Activated T-cell treated with anti-CD3 and anti-CD28 coated beads, Interleukin-2, amount 50 U/mL, for 48 hours (primary cell): ENCODE data around the gene PALLD.
A peak's percentile ranks its signal among the peaks of the same experiment; 100 is the strongest.

Experiments
- DNase-seq, 2 experiments: peaks; one replicate each; pipeline ENCODE4 v3.0.0-alpha.2; 2020

The PALLD gene

DNA sequence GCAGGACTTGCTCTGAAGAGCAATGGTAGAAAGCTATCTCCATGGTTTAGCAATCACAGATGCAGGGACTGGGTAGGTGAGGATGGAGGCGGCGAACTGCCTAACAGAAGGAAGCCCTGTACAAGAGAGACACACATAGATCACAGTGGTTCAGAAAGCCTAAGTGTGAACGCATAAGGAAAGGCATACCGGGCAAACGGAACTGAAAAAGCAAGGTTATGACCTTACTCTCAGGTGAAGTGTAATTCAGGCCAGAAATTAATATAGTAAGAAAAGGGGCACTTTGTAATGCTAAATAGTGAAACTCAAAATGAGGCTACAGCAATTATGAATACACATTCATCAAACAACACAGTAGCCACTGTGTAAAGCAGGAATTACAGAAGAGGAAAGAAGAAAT is 126.6 kb downstream of the PALLD start:
- DNase-seq: no peak

DNA sequence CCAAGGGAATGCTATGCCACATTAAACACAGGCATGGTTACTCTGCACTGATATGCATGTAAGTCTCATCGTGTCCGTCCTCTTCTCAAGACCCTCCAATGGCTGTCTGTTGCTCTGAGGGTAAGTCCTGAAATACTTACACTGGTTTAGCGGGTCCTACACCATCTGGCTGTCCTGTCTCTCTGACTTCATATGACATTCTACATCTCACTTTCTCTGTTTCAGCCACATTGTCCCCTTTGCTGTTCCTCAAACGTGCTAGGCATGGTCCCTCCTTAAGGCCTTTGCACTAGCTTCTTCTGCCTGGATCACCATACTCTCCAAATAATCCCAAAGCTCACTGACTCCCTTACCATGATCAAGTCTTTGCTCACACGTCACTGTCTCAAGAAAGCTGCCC is 131.4 kb downstream of the PALLD start:
- no peak for DNase-seq

DNA sequence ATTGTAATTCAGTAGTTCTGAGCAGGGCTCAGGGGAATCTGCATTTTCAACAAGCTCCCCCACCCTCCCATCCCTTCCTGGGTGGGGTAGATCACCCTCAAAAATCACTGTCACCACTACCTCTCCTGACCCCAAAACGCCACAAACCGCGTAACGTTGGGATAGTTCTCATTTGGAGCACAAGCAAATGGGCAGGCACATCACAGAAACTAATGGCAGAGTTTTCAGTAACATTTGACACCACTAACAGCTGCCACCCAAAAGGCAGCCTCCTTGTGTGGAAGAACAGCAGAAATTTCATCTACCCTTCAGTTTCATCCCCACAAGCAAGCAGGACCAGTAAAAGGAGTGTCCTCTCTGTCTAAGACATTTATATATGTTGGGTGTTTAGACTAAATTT is 132.7 kb downstream of the PALLD start:
- no peak for DNase-seq

DNA sequence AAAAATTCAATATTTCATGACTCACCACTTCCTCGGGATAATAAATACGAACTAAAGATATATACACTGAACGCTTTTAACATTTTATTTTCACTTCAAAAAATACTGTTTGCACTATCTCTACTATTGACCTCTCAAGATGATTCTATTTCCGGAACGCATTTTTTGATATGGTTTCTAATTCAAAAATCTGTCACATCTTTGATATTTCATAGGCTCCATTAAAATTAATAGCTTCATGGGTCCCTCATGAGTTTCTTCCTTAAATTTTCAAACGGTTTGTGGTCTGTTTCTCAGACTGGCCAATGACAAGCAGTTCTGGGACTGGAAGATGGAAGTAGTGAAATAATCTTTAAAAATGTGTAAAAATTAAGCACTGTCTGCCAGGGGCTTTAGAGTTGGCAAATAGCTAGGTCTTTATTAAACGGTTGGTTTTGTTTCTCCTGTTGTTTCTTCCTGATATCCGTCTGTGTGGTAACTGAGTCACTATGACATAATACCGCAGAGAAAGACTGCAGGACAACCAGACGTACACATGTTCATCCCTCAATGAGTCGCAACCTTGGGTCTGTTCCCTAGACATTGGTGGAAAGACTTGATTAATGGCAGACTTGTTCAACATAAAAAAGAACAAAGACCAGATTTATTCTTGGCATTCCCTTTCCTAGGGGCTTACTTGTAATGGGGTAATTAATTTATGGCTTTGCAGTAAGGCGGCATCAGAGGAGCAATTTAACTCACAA is 133.8 kb downstream of the PALLD start:
- no peak for DNase-seq

DNA sequence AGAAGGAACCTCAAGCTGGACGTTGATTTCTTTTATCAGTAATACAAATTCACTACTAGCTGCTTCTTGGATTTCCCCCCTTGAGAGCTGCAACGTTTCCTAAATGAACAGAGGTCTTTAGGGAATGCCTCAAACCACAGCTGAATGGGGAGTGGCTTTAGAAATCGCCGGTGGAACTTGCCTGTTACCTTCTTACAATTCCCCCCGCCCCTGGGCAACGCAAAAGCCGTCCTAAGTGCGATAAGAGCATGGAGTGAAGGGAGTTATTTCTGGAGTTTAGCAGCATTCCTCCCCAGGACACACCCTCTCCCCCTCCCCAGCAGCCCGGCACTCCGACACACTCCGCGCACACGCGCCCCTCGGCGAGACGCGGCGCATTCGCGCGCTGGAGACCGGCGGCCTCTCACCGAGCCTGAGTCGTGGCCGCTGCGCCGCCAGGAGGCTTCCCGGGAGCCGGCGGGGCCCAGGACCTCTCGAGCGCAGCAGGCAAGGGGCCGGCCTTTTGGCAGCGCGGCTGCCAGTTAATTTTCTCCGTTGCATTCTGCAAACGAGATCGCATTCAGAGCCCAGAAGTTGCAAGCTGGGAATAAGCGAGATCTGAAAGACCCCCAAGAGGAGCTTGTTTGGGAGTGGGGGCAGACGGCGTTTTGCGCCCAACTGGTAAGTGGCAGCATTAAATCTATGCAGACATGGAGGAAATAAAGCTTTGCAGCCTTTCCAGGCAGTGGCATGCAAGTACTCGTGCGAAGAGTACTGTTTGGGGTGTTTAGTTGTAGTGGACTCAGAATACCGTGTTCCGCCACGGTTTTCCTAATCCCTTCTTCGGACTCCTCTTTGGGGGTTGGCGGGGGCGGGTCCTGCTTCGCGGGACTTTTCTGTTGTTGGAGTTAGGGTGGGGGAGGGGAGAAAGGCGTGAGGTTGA is 134.7 kb downstream of the PALLD start:
- DNase-seq: peak; percentile 36 to 46

DNA sequence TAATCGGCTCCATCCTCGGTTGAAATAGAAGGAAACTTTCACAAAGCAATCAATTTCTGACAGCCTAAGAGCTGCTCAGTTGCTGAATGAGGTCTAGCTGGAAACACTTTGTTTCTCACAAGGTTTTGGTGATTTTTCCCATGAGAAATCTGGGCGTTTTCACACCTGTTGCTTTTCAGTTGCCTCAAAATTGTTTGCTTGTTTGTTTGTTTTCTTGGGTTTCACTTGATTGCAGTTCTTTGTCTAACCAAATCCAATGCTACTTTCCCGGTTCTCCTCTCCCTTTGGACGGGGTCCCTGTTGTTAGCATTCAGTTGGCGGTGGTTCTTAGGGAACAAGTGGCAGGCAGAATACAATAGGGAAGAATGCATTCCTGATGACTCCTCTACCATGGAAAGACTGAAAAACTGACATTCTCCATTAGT is 135.5 kb downstream of the PALLD start:
- DNase-seq: no peak

DNA sequence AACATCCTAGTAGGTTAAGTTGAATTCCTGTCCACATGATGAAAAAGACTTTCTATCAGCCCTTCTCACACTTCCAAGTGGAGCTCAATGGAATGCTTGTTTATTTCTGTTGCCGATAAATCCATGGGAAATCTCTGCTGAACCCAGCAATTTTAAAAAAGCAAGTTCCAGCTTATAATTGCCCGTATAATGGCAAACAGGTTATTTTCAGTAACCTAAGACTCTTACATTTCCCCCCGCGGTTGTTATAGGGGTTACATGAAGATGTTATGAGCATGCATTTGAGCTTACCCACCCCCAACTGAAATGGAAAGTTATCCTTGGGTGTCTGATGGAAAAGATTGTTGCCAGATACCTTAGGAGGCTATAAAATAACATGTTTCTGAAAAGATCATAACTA is 136.2 kb downstream of the PALLD start:
- DNase-seq: no peak

DNA sequence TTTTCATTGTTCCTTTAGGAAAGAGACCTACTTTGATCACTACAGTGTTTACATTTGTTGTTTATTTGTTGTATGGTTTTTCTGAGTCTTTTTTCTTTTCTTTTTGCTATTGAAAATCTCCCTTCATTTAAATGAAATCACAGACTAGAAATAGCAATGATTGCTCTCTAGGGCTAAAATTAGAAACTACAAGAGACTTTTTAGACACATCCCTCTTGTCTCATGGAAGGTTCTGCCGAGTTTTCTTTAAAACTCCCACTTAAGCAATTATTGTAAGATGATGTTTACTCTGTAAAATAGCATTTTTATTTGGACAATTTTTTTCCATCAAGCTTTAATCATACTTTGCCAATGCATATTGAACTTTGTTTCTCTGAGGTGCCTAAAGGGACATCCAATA is 136.6 kb downstream of the PALLD start:
- DNase-seq: no peak

DNA sequence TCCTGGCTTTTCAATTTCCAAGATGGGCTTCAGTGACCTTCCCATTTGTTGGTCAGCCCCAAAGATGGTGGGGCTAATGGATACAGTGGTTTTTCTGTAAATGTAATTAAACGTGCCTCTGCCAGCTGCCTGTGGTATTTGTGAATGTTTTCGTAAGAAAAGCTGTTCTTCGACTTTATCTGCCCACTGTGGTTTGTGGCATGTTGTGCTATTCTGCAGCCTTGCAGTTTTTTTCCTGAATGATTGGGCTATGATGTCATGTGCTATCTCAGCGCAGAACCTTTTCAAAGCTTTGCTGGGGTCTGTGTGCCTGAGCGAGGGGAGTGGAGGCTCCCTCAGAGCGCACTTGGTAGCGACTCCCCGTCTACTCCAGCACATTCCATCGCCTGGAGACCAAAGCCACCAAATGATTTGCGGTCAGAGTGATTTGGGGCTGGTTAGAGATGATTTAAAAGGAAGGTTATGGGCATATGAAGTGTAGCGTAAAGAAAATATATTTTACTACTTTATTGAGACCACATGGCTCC is 137.5 kb downstream of the PALLD start:
- no peak for DNase-seq

DNA sequence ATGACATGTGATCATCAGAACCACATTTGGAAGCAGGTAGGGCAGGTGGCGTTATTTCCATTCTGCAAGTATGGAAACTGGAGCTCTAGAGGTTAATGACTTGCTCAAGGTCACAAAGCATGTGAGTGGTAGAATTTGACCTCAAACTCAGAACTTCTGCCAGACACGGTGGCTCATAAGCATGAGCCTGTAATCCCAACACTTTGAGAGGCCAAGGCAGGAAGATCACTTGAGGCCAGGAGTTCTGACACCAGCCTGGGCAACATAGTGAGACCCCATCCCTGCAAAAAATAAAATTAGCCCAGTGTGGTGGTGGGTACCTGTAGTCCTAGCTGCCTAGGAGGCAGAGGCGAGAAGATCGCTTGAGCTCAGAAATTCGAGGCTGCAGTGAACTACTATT is 139.2 kb downstream of the PALLD start:
- no peak for DNase-seq

DNA sequence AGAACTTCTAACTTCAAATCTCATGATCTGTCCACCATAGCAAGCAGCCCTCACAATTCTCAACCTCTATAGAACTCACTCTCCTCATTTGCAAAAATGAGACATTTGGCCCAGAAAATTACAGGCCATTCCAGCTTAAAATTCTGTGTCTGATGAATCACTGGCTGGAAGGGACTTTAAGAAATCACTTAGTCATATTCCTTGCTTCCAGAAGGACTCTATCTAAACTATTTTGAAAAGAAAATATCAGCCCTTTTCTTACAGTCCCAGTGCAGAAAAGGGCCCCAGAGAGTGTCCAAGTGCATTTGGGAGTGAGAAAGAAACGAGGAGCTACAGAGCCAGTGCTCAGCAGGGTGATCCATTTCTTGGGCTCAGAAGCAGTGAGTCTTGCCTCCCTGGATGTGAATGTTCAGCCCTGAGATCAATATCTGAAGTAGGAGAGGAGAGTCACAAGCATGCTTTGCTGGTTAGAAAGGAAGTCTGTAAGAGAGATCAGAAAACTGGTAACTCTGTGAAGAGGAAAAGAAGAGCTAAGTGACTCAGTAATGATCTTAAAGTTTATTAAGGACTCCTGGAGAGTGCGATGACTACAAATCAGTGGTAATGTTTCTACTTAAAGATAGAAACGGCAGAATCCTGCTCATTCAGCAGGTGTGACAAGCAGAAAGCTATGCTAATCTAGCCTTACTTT is 139.8 kb downstream of the PALLD start:
- no peak for DNase-seq

DNA sequence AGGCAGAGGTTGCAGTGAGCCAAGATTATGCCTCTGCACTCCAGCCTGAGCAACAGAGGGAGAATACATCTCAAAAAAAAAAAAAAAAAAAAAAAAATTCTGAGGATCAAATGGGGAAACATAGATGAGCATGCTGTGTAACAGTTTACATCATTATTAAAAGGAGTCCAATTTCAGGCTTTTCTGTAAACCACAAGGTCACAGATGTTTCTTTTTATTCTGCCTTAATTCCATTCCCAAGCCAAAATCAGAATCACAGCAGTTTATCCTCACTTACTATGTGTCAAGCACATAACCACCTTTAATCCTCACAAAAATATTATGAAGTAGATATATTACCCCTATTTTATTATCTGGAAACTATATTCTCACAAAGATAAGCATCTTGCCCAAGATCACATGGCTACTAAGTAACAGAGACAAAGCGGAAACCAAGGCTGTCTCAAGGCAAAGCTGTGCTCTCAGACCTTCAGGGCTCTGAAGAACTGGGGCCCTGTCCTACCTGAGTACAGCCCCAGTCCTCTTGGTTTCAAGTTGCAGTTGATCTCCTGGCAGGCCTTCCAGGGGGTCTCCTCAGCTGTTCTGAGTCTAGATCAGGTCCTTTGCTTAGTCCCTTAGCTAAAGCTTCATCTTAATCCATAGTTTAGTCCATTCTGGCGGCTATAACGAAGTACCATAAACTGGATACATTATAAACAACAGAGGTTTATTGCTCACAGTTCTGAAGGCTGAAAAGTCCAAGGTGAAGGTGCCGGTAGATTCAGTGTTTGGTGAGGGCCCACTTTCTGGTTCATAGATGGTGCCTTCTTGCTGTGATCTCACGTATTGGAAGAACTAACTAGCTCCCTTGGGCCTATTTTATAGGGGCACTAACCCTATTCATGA is 141.3 kb downstream of the PALLD start:
- DNase-seq: no peak

DNA sequence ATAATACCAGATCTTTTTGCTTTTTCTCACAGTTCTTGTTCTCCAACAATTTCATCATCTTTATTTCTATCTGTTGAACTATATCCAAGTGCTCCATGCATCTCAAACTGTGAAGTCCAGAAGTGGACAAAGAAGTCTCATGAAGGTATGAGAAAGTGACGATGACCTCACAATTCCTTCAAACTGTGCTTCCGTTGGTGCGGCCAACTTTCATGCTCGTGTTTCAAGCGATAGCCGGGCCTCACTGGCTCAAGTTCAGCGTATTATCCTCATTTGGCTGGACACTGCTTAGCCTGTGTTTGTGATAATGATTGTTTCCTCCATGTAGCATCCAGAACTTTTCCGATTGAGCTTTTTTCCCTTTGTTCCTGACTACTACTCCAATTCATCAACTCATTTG is 143.1 kb downstream of the PALLD start:
- DNase-seq: no peak

DNA sequence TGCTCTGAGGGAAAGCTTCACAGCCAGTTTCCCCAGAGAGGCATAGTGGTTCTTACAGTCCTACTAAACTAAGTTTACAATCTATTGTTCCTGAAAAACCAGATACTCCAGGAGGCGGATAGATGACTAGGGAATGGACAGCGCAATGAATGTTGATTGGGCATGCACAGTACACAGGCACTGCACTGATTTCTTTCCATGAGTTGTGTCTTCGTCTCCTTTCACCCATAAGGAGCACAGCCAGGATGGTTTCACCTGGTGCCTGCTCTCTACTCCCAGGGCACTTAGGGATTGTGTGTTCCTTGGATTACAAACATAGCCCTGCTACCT is 144.9 kb downstream of the PALLD start:
- DNase-seq: no peak

DNA sequence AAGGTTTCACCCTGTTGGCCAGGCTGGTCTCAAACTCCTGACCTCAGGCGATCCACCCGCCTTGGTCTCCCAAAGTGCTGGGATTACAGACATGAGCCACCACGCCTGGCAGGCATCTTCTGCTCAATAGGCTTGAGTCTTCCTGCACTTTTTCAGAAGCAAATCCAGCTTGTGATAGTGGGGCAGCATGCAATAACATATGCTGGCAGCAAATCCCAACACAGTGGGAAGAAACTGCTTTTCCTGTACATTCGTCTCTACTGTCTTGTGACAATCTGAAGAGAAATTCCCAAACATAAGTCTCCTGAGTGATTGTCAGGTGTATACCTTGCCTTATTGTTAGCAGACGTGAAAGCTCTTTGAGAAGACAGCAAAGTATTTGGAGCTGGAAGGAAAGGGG is 145.7 kb downstream of the PALLD start:
- no peak for DNase-seq

DNA sequence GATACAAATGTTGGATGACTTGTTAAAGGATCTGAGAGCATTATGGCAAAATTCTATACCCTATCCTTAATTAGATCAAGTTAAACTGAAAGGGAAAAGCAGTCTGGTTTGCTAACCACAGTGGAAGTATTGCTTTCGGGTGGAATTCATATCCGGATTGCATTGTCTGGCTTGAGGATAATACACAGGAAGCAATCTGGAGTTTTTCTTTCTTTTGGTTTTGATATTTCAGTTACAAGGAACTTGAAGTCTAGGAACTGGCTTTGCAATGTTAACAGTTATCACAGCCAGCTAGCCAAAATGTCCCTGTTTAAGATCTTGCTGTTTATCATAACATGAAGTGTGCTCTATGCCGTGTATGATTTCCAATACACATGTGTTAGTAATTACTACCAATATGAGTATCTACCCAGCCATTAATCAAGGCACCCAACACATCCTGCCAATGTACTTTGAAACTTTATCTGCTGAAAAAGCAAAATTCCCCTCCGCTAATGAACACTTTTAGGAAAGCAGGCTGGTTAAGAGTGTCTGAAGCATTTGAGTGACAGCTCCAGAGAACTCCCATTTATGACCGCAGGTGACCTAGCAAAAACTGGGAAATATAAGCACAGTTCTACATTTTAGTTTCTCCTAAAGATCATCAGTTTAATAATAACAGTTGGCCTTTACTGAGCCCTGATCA is 146.4 kb downstream of the PALLD start:
- DNase-seq: no peak

DNA sequence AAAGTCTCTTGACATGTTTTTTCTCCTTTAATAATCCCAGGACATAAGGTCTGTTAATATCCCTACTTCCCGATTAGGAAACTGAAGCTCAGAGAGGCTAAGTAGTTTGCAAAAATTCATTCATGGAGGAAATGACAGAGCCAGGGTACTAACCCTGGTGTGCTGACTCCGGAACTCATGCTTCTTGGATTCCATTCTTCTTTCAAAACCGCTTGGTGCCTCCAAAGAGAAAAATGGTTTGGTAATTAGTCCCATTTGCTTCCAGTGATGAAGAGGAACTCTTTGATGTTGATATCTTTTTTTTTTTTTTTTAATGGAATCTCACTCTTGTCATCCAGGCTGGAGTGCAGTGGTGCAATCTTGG is 146.9 kb downstream of the PALLD start:
- no peak for DNase-seq

DNA sequence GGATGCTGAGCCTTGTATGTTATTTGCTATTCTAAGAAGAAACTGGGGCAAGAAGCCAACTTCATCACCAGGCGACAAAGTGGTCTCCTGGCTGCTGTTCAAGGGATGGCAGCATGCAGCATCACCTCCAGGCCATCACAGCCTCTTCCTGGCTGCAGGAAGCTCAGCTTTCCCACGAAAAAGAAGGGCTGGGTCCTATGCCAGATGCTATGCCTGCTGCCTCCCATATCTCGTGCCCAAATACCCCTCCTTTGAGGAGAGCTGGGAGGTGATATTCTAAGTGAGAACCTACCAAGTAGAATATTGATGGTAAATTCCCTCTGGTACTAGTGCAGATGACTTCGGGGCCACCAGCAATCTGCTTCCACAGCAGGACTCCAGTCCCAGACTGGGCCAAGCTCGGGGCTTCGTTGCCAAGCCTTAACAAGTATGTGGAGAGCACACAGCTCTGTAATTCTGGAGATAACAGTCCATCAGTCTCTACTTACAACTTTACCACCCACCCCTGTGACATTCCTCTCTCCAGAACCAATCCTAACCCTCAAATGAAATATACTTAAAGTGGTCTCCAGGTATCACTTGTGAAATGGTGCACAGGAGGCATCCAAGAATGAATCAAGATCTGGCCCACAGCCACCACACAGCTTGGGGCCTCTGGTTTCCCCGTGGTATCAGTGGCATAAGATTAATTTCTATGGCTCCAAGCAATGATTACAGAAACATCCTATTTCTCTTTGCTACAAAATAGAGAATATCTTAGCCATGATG is 149.3 kb downstream of the PALLD start:
- no peak for DNase-seq

DNA sequence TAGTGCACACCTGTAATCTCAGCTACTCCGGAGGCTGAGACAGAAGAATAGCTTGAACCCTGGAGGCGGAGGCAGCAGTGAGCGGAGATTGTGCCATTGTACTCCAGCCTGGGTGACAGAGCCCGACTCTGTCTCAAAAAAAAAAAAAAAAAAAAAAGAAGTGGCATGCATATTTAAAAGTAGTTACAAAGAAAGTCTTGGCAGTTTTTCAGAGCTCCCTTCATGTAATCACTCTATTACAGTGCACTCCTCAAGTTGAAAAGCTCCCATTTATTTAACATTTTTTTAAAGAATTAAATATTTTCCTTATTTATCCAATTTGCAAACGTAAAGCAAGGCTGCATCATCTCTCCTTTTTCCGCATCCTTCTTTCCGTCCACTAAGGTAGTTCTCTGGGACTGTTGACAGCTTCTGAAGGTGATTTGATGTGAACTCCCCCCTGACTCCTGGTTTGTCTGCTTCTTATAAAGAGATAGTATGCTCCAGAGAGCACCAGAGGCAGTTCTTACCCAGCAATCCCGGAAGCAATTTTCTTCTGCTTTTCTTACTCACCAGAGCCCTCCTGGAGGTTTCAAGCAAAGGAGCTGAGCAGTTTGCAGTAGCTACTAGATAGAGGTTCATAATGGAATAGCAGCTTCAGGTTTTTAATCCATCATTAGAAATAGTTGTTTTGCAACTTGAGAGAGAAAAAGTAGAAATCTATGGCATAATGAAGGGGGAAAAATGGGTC is 151.0 kb downstream of the PALLD start:
- no peak for DNase-seq

DNA sequence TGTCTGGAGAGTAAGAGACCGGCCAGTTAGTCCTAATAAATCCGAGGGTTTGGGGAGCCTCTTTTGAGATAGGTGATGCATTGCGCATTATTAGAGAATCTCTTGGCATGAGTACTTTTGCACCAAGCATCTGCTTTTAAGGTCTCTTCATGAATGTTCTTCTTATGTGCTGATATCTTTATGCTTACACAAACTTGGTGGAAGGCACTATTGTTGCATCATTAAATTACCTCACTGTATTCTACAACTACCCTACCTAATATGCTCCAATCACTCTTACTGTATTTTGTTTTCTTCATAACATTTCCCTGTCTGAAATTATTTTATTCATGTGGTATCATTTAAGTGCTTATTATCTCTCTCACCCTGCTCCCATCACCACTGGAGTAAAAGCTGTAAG is 151.6 kb downstream of the PALLD start:
- no peak for DNase-seq
